ENCODE measurements around the gene PRKACB.
"Not testable (repeated sequence)": the region's sequence is repeated elsewhere in the genome, so short reads cannot be mapped to it uniquely, and the experiment has no call there.

The PRKACB gene

GRCh38 chr1:84264961-84265360 lies 120.9 kb downstream of the PRKACB start:
- DNase-seq: no peak
- Mint-ChIP-seq H3K9me3 (no peaks in the 10 kb centered on the region), H3K27ac (no peak overlapping the region), H3K4me3 (no peak overlapping the region), H3K4me1 (no peaks in the 10 kb centered on the region), H3K27me3 (no peaks in the 10 kb centered on the region)
- no peak for ATAC-seq

- ATAC-seq (no peak), DNase-seq (no peak)
- Mint-ChIP-seq H3K27ac (no peak overlapping the region), H3K9me3 (no peaks in the 10 kb centered on the region), H3K4me1 (peaks cover 2% of the 10 kb centered on the region), H3K4me3 (no peak overlapping the region), H3K27me3 (no peaks in the 10 kb centered on the region)
These were observed 121.8 kb downstream of the PRKACB start for GRCh38 chr1:84265867-84266266.

- Mint-ChIP-seq H3K4me1 (peaks cover 7% of the 10 kb centered on the region), H3K27me3 (no peaks in the 10 kb centered on the region), H3K4me3 (no peak overlapping the region), H3K27ac (no peak overlapping the region), H3K9me3 (no peaks in the 10 kb centered on the region)
- DNase-seq: no peak
- ATAC-seq: no peak
These were observed 122.7 kb downstream of the PRKACB start for GRCh38 chr1:84266748-84267147.

- H3K27ac Mint-ChIP-seq: no peak overlapping the region
- H3K9me3 Mint-ChIP-seq: no peaks in the 10 kb centered on the region
- DNase-seq (no peak), ATAC-seq (no peak)
- H3K27me3 Mint-ChIP-seq: no peaks in the 10 kb centered on the region
- H3K4me3 Mint-ChIP-seq: no peak overlapping the region
- peaks cover 7% of the 10 kb centered on the region for H3K4me1 Mint-ChIP-seq
These were observed 123.4 kb downstream of the PRKACB start for GRCh38 chr1:84267476-84267875.

- no peak for DNase-seq
- peaks cover 7% of the 10 kb centered on the region for H3K4me1 Mint-ChIP-seq
- no peak overlapping the region for H3K27ac Mint-ChIP-seq
- no peaks in the 10 kb centered on the region for H3K9me3 Mint-ChIP-seq
- ATAC-seq: no peak
- H3K27me3 Mint-ChIP-seq: no peaks in the 10 kb centered on the region
- H3K4me3 Mint-ChIP-seq: no peak overlapping the region
These were observed 124.3 kb downstream of the PRKACB start for GRCh38 chr1:84268346-84268745.

GRCh38 chr1:84269306-84269705 lies 125.2 kb downstream of the PRKACB start:
- DNase-seq: no peak
- peaks cover 7% of the 10 kb centered on the region for H3K4me1 Mint-ChIP-seq
- no peak overlapping the region for H3K4me3 Mint-ChIP-seq
- no peak for ATAC-seq
- H3K9me3 Mint-ChIP-seq: peaks cover 0 to 5% of the 10 kb centered on the region in 2 donors
- no peak overlapping the region for H3K27ac Mint-ChIP-seq
- no peaks in the 10 kb centered on the region for H3K27me3 Mint-ChIP-seq

- Mint-ChIP-seq H3K27me3 (no peaks in the 10 kb centered on the region), H3K4me1 (peaks cover 7% of the 10 kb centered on the region), H3K4me3 (no peak overlapping the region), H3K9me3 (peaks cover 0 to 5% of the 10 kb centered on the region in 2 donors), H3K27ac (peak overlapping the region; percentile 69 to 85)
- no peak for ATAC-seq
- no peak for DNase-seq
These were observed 127.5 kb downstream of the PRKACB start for GRCh38 chr1:84271441-84272151.

GRCh38 chr1:84272401-84272800 lies 128.3 kb downstream of the PRKACB start:
- no peak overlapping the region for H3K27ac Mint-ChIP-seq
- DNase-seq (no peak), ATAC-seq (no peak)
- H3K9me3 Mint-ChIP-seq: peaks cover 0 to 5% of the 10 kb centered on the region in 2 donors
- no peak overlapping the region for H3K4me3 Mint-ChIP-seq
- H3K4me1 Mint-ChIP-seq: peaks cover 7% of the 10 kb centered on the region
- H3K27me3 Mint-ChIP-seq: no peaks in the 10 kb centered on the region

GRCh38 chr1:84277343-84278059 lies 133.4 kb downstream of the PRKACB start:
- Mint-ChIP-seq H3K4me3 (no peak overlapping the region), H3K4me1 (peaks cover 5% of the 10 kb centered on the region), H3K27me3 (no peaks in the 10 kb centered on the region), H3K9me3 (peaks cover 2 to 5% of the 10 kb centered on the region in 2 donors), H3K27ac (no peak overlapping the region)
- DNase-seq: no peak
- no peak for ATAC-seq

- DNase-seq (no peak), ATAC-seq (no peak)
- Mint-ChIP-seq H3K9me3 (peaks cover 5 to 9% of the 10 kb centered on the region in 2 donors), H3K4me3 (no peak overlapping the region), H3K4me1 (peaks cover 5% of the 10 kb centered on the region), H3K27ac (peak overlapping the region in 1 of 2 donors; percentile 30), H3K27me3 (no peaks in the 10 kb centered on the region)
These were observed 134.8 kb downstream of the PRKACB start for GRCh38 chr1:84278905-84279304.

GRCh38 chr1:84280912-84281311 lies 136.8 kb downstream of the PRKACB start:
- ATAC-seq: no peak
- H3K27me3 Mint-ChIP-seq: no peaks in the 10 kb centered on the region
- DNase-seq: no peak

GRCh38 chr1:84282780-84283333 lies 138.8 kb downstream of the PRKACB start:
- ATAC-seq (no peak), DNase-seq (no peak)
- Mint-ChIP-seq H3K4me3 (no peak overlapping the region), H3K4me1 (peaks cover 3% of the 10 kb centered on the region), H3K27ac (no peak overlapping the region), H3K9me3 (peaks cover 8 to 26% of the 10 kb centered on the region in 2 donors), H3K27me3 (no peaks in the 10 kb centered on the region)

More at GRCh38 chr1:84280912-84281311, 136.8 kb downstream of the PRKACB start:
- peaks cover 0 to 9% of the 10 kb centered on the region in 2 donors for H3K9me3 Mint-ChIP-seq
- H3K4me1 Mint-ChIP-seq: peaks cover 5% of the 10 kb centered on the region
- H3K4me3 Mint-ChIP-seq: no peak overlapping the region
- no peak overlapping the region for H3K27ac Mint-ChIP-seq

GRCh38 chr1:84283381-84283780 lies 139.3 kb downstream of the PRKACB start:
- H3K4me3 Mint-ChIP-seq: no peak overlapping the region
- H3K27ac Mint-ChIP-seq: no peak overlapping the region
- no peaks in the 10 kb centered on the region for H3K4me1 Mint-ChIP-seq
- peaks cover 8 to 26% of the 10 kb centered on the region in 2 donors for H3K9me3 Mint-ChIP-seq
- DNase-seq (no peak), ATAC-seq (no peak)
- H3K27me3 Mint-ChIP-seq: no peaks in the 10 kb centered on the region

GRCh38 chr1:84286071-84286470 lies 142.0 kb downstream of the PRKACB start:
- Mint-ChIP-seq H3K27ac (no peak overlapping the region), H3K9me3 (peaks cover 16 to 41% of the 10 kb centered on the region in 2 donors), H3K4me1 (no peaks in the 10 kb centered on the region), H3K27me3 (no peaks in the 10 kb centered on the region), H3K4me3 (no peak overlapping the region)
- ATAC-seq (no peak), DNase-seq (no peak)

- H3K4me3 Mint-ChIP-seq, DNase-seq, ATAC-seq, H3K27me3 Mint-ChIP-seq, H3K27ac Mint-ChIP-seq, H3K4me1 Mint-ChIP-seq: not testable (repeated sequence)
- peaks cover 16 to 40% of the 10 kb centered on the region in 2 donors for H3K9me3 Mint-ChIP-seq
These were observed 143.3 kb downstream of the PRKACB start for GRCh38 chr1:84287389-84287788.
